Stomach (tissue), 9 donors: Measurements from ENCODE around the gene WIPF2. TPM values are rescaled to one million over a fixed set of nuclear protein-coding genes. Genes with fewer than 3 reads are reported as not detected.
A peak's percentile ranks its signal among the peaks of the same experiment; 100 is the strongest.

Source experiments
- DNase-seq, 2 donors: peaks; one replicate each; pipeline versions ENCODE4 v3.0.0 to v3.0.0-alpha.2; 2013 to 2019
- H3K27ac ChIP-seq, 5 donors: fragments of 200-600 bp in 4 of 5; sonication (generic) in 4 of 5; one replicate each; pipeline ENCODE4 v1.5.1; 2013 to 2019; ENCODE audit warnings: mild to moderate bottlenecking in 1 of 5, moderate library complexity in 1 of 5
- H3K27me3 ChIP-seq, 3 donors: fragments of 200-600 bp; sonication (generic); one replicate each; pipeline ENCODE4 v1.5.1; 2017 to 2019; ENCODE audit warnings: mixed run types in 1 of 3
- H3K36me3 ChIP-seq, 4 donors: fragments of 200-600 bp; sonication (generic); 1 replicate in 3 of 4; 2 replicates in 1 of 4; pipeline ENCODE4 v1.5.1; 2016 to 2019
- H3K4me1 ChIP-seq, 4 donors: fragments of 200-600 bp; sonication (generic); one replicate each; pipeline ENCODE4 v1.5.1; 2016 to 2019
- H3K4me3 ChIP-seq, 4 donors: fragments of 200-600 bp; sonication (generic) in 3 of 4; one replicate each; pipeline ENCODE4 v1.5.1; 2016 to 2019; ENCODE audit warnings: mild to moderate bottlenecking in 1 of 4
- H3K9me3 ChIP-seq, 4 donors: fragments of 200-600 bp; sonication (generic); one replicate each; pipeline ENCODE4 v1.5.1; 2016 to 2019
- CTCF ChIP-seq, 7 experiments: fragments of 450-650 bp in 4 of 7; fragments of 200-600 bp in 3 of 7; sonication (generic) in 3 of 7; IDR thresholded peaks; one replicate each; pipeline ENCODE4 v1.5.1; 2016 to 2019; ENCODE audit warnings: antibody characterized with exemption in 7 of 7, control low read depth in 2 of 7, mild to moderate bottlenecking in 1 of 7
- EP300 ChIP-seq: sonication (generic); formaldehyde crosslinking; IDR thresholded peaks from one replicate; pipeline ENCODE4 v1.6.1; 2017; ENCODE audit warnings: antibody characterized with exemption
- POLR2A ChIP-seq, 4 donors: fragments of 450-650 bp; IDR thresholded peaks; one replicate each; pipeline ENCODE4 v1.6.1; 2016; ENCODE audit warnings: antibody characterized with exemption in 4 of 4, control low read depth in 2 of 4, mild to moderate bottlenecking in 1 of 4, moderate library complexity in 1 of 4
- POLR2AphosphoS5 ChIP-seq, 3 donors: sonication (generic); formaldehyde crosslinking; IDR thresholded peaks; one replicate each; pipeline ENCODE4 v1.6.1; 2016; ENCODE audit warnings: antibody characterized with exemption in 3 of 3
- WGBS, 5 donors: extraction: QIAGEN DNeasy Blood & Tissue Kit in 3 of 5; methylation state at CpG; one replicate each; pipeline versions ENCODE4 v1.1.5 to v1.1.7; 2013 to 2018; 5-methylcytosine and 5-hydroxymethylcytosine counted together
- intact Hi-C: fragments of 100-400 bp; cut with DNase I; formaldehyde crosslinking; loops from one replicate; pipeline ENCODE4 v1.15.1; 2023; ENCODE audit warnings: low total_unique reads
- polyA plus RNA-seq, 3 donors: library from polyadenylated mRNA; stranded (reverse); fragments of 200-250 nt; gene quantifications; one replicate each; pipeline ENCODE4 v1.2.3, GENCODE V29; 2013
- total RNA-seq, 5 donors: library from RNA; depleted of rRNA; stranded (reverse); fragments of >200 nt; gene quantifications; one replicate each; pipeline versions ENCODE4 v1.1.0 to v1.2.3, GENCODE V29; 2014 to 2016
- donor health status: healthy with polysubstance abuse.
- donor health status: Bipolar disorder and iron deficiency.
- donor health status: healthy.

Gene WIPF2
- total and polyA plus RNA-seq, 8 donors = 1.4 to 40.6 (median 13.5) TPM

DNA sequence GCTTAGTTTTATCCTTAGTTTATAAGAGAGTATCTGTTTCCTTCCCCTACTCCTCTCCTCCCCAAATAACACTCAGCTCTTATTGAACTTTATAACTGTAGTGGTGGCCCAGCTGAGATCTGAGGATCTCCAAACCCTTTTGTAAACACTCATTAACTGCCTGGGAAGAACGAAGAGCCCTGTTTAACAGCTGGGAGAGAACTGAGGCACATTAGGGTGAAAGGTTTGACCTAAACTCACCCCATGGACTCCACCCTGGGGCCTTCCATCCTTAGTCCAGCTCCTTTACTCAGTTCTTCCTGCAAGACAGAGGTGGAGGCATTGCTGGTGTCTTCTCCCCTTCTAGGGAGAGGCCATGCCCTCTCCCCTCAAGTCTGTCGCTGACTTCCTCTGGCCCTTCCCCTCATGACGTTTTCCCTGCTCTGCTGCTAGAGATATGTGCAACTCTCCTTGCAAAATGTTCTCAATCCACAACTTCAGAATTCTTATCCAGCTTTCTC lies 88.7 kb downstream of the WIPF2 start:
- Histone ChIP-seq H3K36me3 (no peaks in the 10 kb centered on the region), H3K4me1 (peaks cover 69 to 91% (median 84%) of the 10 kb centered on the region in 4 donors), H3K4me3 (no peak overlapping the region), H3K9me3 (no peaks in the 10 kb centered on the region), H3K27ac (peak overlapping the region in 4 of 5 donors; percentile 50 to 74 (median 62)), H3K27me3 (no peaks in the 10 kb centered on the region)
- intact Hi-C loops = no loop called here
- TF ChIP-seq EP300 = no peak
- no peak for TF ChIP-seq POLR2A (IDR thresholded peaks at IDR 0.05)
- TF ChIP-seq CTCF (IDR thresholded peaks at IDR 0.05) = no peak
- no peak for TF ChIP-seq POLR2AphosphoS5 (IDR thresholded peaks at IDR 0.05)
- peak in 1 of 2 donors; percentile 69 for DNase-seq
- WGBS, 5 donors = 7 to 44% (median 40%) methylated on average over 3 of the region's 3 CpGs

GRCh38 chr17:40309031-40309948 lies 90.2 kb downstream of the WIPF2 start, which contains the start of gene RARA:
TSS of gene RARA (plus strand) at chr17:40309180. CDS start at chr17:40331219, 22,039 bp downstream.
- Histone ChIP-seq H3K36me3 (no peaks in the 10 kb centered on the region), H3K9me3 (no peaks in the 10 kb centered on the region), H3K4me3 (peak within 1 kb of the TSS; percentile 42 to 49 (median 46)), H3K4me1 (peaks cover 73 to 91% (median 87%) of the 10 kb centered on the region in 4 donors), H3K27me3 (no peaks in the 10 kb centered on the region), H3K27ac (peak within 1 kb of the TSS; percentile 61 to 98 (median 71))
- DNase-seq = peak; percentile 63 to 91
- TF ChIP-seq POLR2A (IDR thresholded peaks at IDR 0.05) (no peak), CTCF (IDR thresholded peaks at IDR 0.05) (no peak), EP300 (no peak), POLR2AphosphoS5 (IDR thresholded peaks at IDR 0.05) (no peak)
- 6 to 11% (median 8%) methylated on average over 17 to 20 of the region's 20 CpGs for WGBS, 5 donors
- intact Hi-C loops = no loop called here

DNA sequence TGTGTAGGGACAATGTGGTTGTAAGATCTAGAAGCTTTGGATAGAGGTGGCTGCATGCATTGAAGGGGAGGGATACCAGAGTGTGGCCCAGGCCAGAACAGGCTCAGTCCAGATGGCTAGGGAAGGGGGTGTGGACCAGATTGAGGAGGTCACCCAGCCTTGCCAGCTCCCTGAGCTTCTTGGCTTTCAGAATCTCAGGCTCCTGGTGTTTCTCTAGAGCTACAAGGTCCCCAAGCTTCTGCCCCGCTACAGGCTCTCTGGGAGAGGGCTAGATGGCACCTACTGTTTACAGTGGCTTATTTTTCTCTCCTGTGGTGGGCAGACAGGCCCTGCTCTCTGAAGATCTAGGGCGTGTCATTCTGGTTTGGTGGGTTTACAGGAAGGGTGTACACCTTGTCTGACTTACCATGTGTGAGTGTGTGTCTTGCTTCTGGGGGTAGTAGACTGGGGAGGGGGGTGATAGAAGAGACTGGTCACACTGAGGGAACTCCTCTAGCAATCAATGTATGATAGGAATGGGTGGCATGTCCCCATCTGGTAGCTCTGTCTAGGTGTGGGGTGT lies 90.9 kb downstream of the WIPF2 start:
- peak overlapping the region in 4 of 5 donors; percentile 69 to 98 (median 84) for H3K27ac ChIP-seq
- H3K4me3 ChIP-seq = peak overlapping the region in 2 of 4 donors; percentile 42 to 49
- intact Hi-C loops = no loop called here
- H3K4me1 ChIP-seq = peaks cover 81 to 93% (median 88%) of the 10 kb centered on the region in 4 donors
- no peaks in the 10 kb centered on the region for H3K9me3 ChIP-seq
- no peak for TF ChIP-seq CTCF (IDR thresholded peaks at IDR 0.05)
- TF ChIP-seq POLR2AphosphoS5 (IDR thresholded peaks at IDR 0.05) = no peak
- TF ChIP-seq POLR2A (IDR thresholded peaks at IDR 0.05) = no peak
- no peak for TF ChIP-seq EP300
- no peaks in the 10 kb centered on the region for H3K36me3 ChIP-seq
- WGBS, 5 donors = 39 to 69% (median 55%) methylated on average over 2 of the region's 2 CpGs
- DNase-seq = peak in 1 of 2 donors; percentile 64
- H3K27me3 ChIP-seq = no peaks in the 10 kb centered on the region

GRCh38 chr17:40310882-40311391 lies 91.8 kb downstream of the WIPF2 start:
- no peak for TF ChIP-seq POLR2AphosphoS5 (IDR thresholded peaks at IDR 0.05)
- DNase-seq = peak in 1 of 2 donors; percentile 54
- Histone ChIP-seq H3K9me3 (no peaks in the 10 kb centered on the region), H3K36me3 (no peaks in the 10 kb centered on the region), H3K27ac (peak overlapping the region in 4 of 5 donors; percentile 53 to 98 (median 81)), H3K27me3 (no peaks in the 10 kb centered on the region), H3K4me1 (peaks cover 88 to 100% (median 94%) of the 10 kb centered on the region in 4 donors), H3K4me3 (no peak overlapping the region)
- intact Hi-C loops = no loop called here
- WGBS, 5 donors = 35 to 42% (median 38%) methylated on average over 7 of the region's 7 CpGs
